Trophoblast cell (in vitro differentiated cells and primary cell): Measurements from ENCODE around the gene WIPF2.

Source experiments
- DNase-seq, 2 donors: peaks; one replicate each; pipeline ENCODE4 v3.0.0-alpha.2; 2016
- H2AFZ ChIP-seq: 2 replicates; pipeline ENCODE4 v1.6.1; 2013; ENCODE audit warnings: low read length, moderate library complexity, mild to moderate bottlenecking; ENCODE audit not compliant: insufficient read depth, poor library complexity
- H2AK5ac ChIP-seq: 2 replicates; pipeline ENCODE4 v1.6.1; 2013; ENCODE audit warnings: mild to moderate bottlenecking, low read length
- H2BK120ac ChIP-seq: 2 replicates; pipeline ENCODE4 v1.6.1; 2013; ENCODE audit warnings: low read length, mild to moderate bottlenecking, moderate library complexity; ENCODE audit not compliant: insufficient read depth, poor library complexity
- H2BK12ac ChIP-seq: 2 replicates; pipeline ENCODE4 v1.6.1; 2013; ENCODE audit warnings: mild to moderate bottlenecking, low read length, moderate library complexity
- H2BK5ac ChIP-seq: 2 replicates; pipeline ENCODE4 v1.6.1; 2013; ENCODE audit warnings: low read length, low read depth, moderate library complexity, mild to moderate bottlenecking; ENCODE audit not compliant: poor library complexity
- H3K14ac ChIP-seq: 2 replicates; pipeline ENCODE4 v1.6.1; 2013; ENCODE audit warnings: mild to moderate bottlenecking, low read length
- H3K18ac ChIP-seq: 2 replicates; pipeline ENCODE4 v1.6.1; 2013; ENCODE audit warnings: mild to moderate bottlenecking, low read length
- H3K23ac ChIP-seq: 2 replicates; pipeline ENCODE4 v1.6.1; 2013; ENCODE audit warnings: low read length
- H3K27ac ChIP-seq: 2 replicates; pipeline ENCODE4 v1.5.1; 2013; ENCODE audit warnings: low read depth, mild to moderate bottlenecking, inconsistent platforms, low read length, moderate library complexity
- H3K27me3 ChIP-seq: 2 replicates; pipeline ENCODE4 v1.6.1; 2013; ENCODE audit warnings: inconsistent platforms, mild to moderate bottlenecking, low read length, moderate library complexity; ENCODE audit not compliant: insufficient read depth
- H3K36me3 ChIP-seq, 2 experiments: 1 replicate in 1 of 2; 2 replicates in 1 of 2; pipeline ENCODE4 v1.6.1; 2013; ENCODE audit warnings: low read length in 2 of 2, mild to moderate bottlenecking in 2 of 2, moderate library complexity in 1 of 2; ENCODE audit not compliant: insufficient read depth in 2 of 2, control insufficient read depth in 1 of 2
- H3K4ac ChIP-seq: 2 replicates; pipeline ENCODE4 v1.6.1; 2013; ENCODE audit warnings: low read depth, mild to moderate bottlenecking, low read length, moderate library complexity
- H3K4me1 ChIP-seq, 2 experiments: 1 replicate in 1 of 2; 2 replicates in 1 of 2; pipeline ENCODE4 v1.6.1; 2013; ENCODE audit warnings: low read length in 2 of 2, mild to moderate bottlenecking in 2 of 2, moderate library complexity in 1 of 2; ENCODE audit not compliant: insufficient read depth in 2 of 2, control insufficient read depth in 1 of 2
- H3K4me2 ChIP-seq: 2 replicates; pipeline ENCODE4 v1.6.1; 2013; ENCODE audit warnings: inconsistent platforms, mild to moderate bottlenecking, low read length, moderate library complexity
- H3K4me3 ChIP-seq: 2 replicates; pipeline ENCODE4 v1.5.1; 2013; ENCODE audit warnings: mild to moderate bottlenecking, low read depth, low read length, inconsistent platforms
- H3K79me1 ChIP-seq: one replicate; pipeline ENCODE4 v1.6.1; 2013; ENCODE audit warnings: low read length
- H3K79me2 ChIP-seq: 2 replicates; pipeline ENCODE4 v1.6.1; 2013; ENCODE audit warnings: low read length, mild to moderate bottlenecking; ENCODE audit not compliant: control insufficient read depth, insufficient read depth, poor library complexity
- H3K9ac ChIP-seq: 2 replicates; pipeline ENCODE4 v1.6.1; 2013; ENCODE audit warnings: mild to moderate bottlenecking, low read length
- H3K9me3 ChIP-seq: 2 replicates; pipeline ENCODE4 v1.6.1; 2013; ENCODE audit warnings: low read depth, mild to moderate bottlenecking, control low read depth, inconsistent platforms, low read length; ENCODE audit not compliant: insufficient read depth
- H4K12ac ChIP-seq: 2 replicates; pipeline ENCODE4 v1.6.1; 2013; ENCODE audit warnings: low read depth, mild to moderate bottlenecking, low read length, moderate library complexity
- H4K8ac ChIP-seq: 2 replicates; pipeline ENCODE4 v1.6.1; 2013; ENCODE audit warnings: low read depth, mild to moderate bottlenecking, low read length, moderate library complexity
- H4K91ac ChIP-seq: one replicate; pipeline ENCODE4 v1.6.1; 2013; ENCODE audit warnings: low read depth, mild to moderate bottlenecking, low read length, moderate library complexity
- whole genome bisulfite sequencing: extraction: QIAGEN DNeasy Blood & Tissue Kit; methylation state at CpG from one replicate; pipeline ENCODE4 v1.1.7; 2013; ENCODE audit warnings: missing lambda C conversion rate; ENCODE audit not compliant: insufficient read length, insufficient coverage; ENCODE audit errors: extremely low coverage; 5-methylcytosine and 5-hydroxymethylcytosine counted together

Gene WIPF2

GRCh38 chr17:40327244-40327729 lies 108.2 kb downstream of the WIPF2 start:
- H3K4me3 ChIP-seq: no peak overlapping the region
- H3K27ac ChIP-seq: no peak overlapping the region
- peaks cover 6 to 13% of the 10 kb centered on the region in 2 experiments for H3K36me3 ChIP-seq
- H4K91ac ChIP-seq: no peak overlapping the region
- no peak overlapping the region for H3K18ac ChIP-seq
- no peak overlapping the region for H2BK12ac ChIP-seq
- no peaks in the 10 kb centered on the region for H3K9me3 ChIP-seq
- H3K4me1 ChIP-seq: peaks cover 8 to 14% of the 10 kb centered on the region in 2 experiments
- no peak overlapping the region for H3K4me2 ChIP-seq
- H3K27me3 ChIP-seq: no peaks in the 10 kb centered on the region
- no peaks in the 10 kb centered on the region for H3K79me2 ChIP-seq
- H2BK5ac ChIP-seq: no peak overlapping the region
- no peak overlapping the region for H2BK120ac ChIP-seq
- H3K9ac ChIP-seq: no peak overlapping the region
- no peak overlapping the region for H3K4ac ChIP-seq
- no peaks in the 10 kb centered on the region for H3K79me1 ChIP-seq
- no peak overlapping the region for H3K23ac ChIP-seq
- no peak for DNase-seq
- H2AK5ac ChIP-seq: no peak overlapping the region
- no CpG with 5 or more reads among the region's 4 CpGs for WGBS
- H3K14ac ChIP-seq: no peak overlapping the region
- no peak overlapping the region for H4K12ac ChIP-seq
- H2AFZ ChIP-seq: no peak overlapping the region
- H4K8ac ChIP-seq: no peak overlapping the region

GRCh38 chr17:40327735-40328385 lies 108.8 kb downstream of the WIPF2 start:
- Histone ChIP-seq H2BK5ac (no peak overlapping the region), H3K9me3 (no peaks in the 10 kb centered on the region), H2BK12ac (no peak overlapping the region), H3K79me2 (no peaks in the 10 kb centered on the region), H3K79me1 (no peaks in the 10 kb centered on the region), H3K27ac (no peak overlapping the region), H3K4me1 (peaks cover 2 to 9% of the 10 kb centered on the region in 2 experiments), H3K4ac (no peak overlapping the region), H4K8ac (no peak overlapping the region), H3K18ac (no peak overlapping the region), H3K36me3 (peaks cover 6 to 13% of the 10 kb centered on the region in 2 experiments), H3K27me3 (no peaks in the 10 kb centered on the region), H3K4me3 (no peak overlapping the region), H3K14ac (no peak overlapping the region), H2AK5ac (no peak overlapping the region), H3K23ac (no peak overlapping the region), H3K9ac (no peak overlapping the region), H2BK120ac (no peak overlapping the region), H4K91ac (no peak overlapping the region), H2AFZ (no peak overlapping the region), H4K12ac (no peak overlapping the region), H3K4me2 (no peak overlapping the region)
- no peak for DNase-seq
- WGBS: no CpG with 5 or more reads among the region's 3 CpGs

- Histone ChIP-seq H3K4me1 (peaks cover 0 to 6% of the 10 kb centered on the region in 2 experiments), H3K4me3 (no peak overlapping the region), H3K4me2 (no peak overlapping the region), H2BK12ac (no peak overlapping the region), H3K18ac (no peak overlapping the region), H3K27ac (no peak overlapping the region), H3K9me3 (no peaks in the 10 kb centered on the region), H2AFZ (no peak overlapping the region), H4K12ac (no peak overlapping the region), H3K79me2 (no peaks in the 10 kb centered on the region), H2BK5ac (no peak overlapping the region), H3K4ac (no peak overlapping the region), H4K91ac (no peak overlapping the region), H3K14ac (no peak overlapping the region), H3K23ac (no peak overlapping the region), H3K79me1 (no peaks in the 10 kb centered on the region), H3K36me3 (peaks cover 8 to 13% of the 10 kb centered on the region in 2 experiments), H2BK120ac (no peak overlapping the region), H2AK5ac (no peak overlapping the region), H3K9ac (no peak overlapping the region), H4K8ac (no peak overlapping the region), H3K27me3 (no peaks in the 10 kb centered on the region)
- no peak for DNase-seq
- no CpG with 5 or more reads among the region's 2 CpGs for WGBS
Observed at GRCh38 chr17:40328386-40328766, 109.3 kb downstream of the WIPF2 start.

GRCh38 chr17:40329839-40330794 lies 111.0 kb downstream of the WIPF2 start:
- Histone ChIP-seq H4K91ac (no peak overlapping the region), H4K8ac (no peak overlapping the region), H2BK12ac (no peak overlapping the region), H4K12ac (no peak overlapping the region), H3K14ac (no peak overlapping the region), H3K4me3 (no peak overlapping the region), H3K4me2 (no peak overlapping the region), H2BK5ac (no peak overlapping the region), H3K79me1 (no peaks in the 10 kb centered on the region), H2AFZ (no peak overlapping the region), H3K4me1 (peaks cover 0 to 4% of the 10 kb centered on the region in 2 experiments), H3K9ac (no peak overlapping the region), H3K27me3 (no peaks in the 10 kb centered on the region), H3K18ac (no peak overlapping the region), H3K36me3 (peaks cover 8 to 13% of the 10 kb centered on the region in 2 experiments), H3K27ac (no peak overlapping the region), H2AK5ac (no peak overlapping the region), H2BK120ac (no peak overlapping the region), H3K4ac (no peak overlapping the region), H3K79me2 (no peaks in the 10 kb centered on the region), H3K23ac (no peak overlapping the region), H3K9me3 (no peaks in the 10 kb centered on the region)
- DNase-seq: no peak
- no CpG with 5 or more reads among the region's 11 CpGs for WGBS
